ENCODE measurements around the gene INSIG2.

The INSIG2 gene

GRCh38 chr2:118088051-118089024 lies at the start of gene INSIG2:
Gene INSIG2 (plus strand): TSS chr2:118088471. CDS start chr2:118096557, 8,086 bp downstream.
- peak; percentile 98 for DNase-seq

GRCh38 chr2:118040891-118041290 lies 47.4 kb upstream of the INSIG2 start:
- DNase-seq: no peak

GRCh38 chr2:118044103-118044716 lies 44.1 kb upstream of the INSIG2 start:
- peak; percentile 34 for DNase-seq

- DNase-seq: peak; percentile 26
Observed at GRCh38 chr2:118044854-118045253, 43.4 kb upstream of the INSIG2 start.

GRCh38 chr2:118045286-118045685 lies 43.0 kb upstream of the INSIG2 start:
- DNase-seq: no peak

- peak; percentile 30 for DNase-seq
Observed at GRCh38 chr2:118046634-118047210, 41.5 kb upstream of the INSIG2 start.

GRCh38 chr2:118047380-118047826 lies 40.9 kb upstream of the INSIG2 start:
- no peak for DNase-seq

- peak; percentile 8 for DNase-seq
Observed at GRCh38 chr2:118048401-118048800, 39.9 kb upstream of the INSIG2 start.

- DNase-seq: no peak
Observed at GRCh38 chr2:118049140-118049815, 39.0 kb upstream of the INSIG2 start.

GRCh38 chr2:118049816-118050140 lies 38.5 kb upstream of the INSIG2 start:
- peak; percentile 29 for DNase-seq

GRCh38 chr2:118050386-118050785 lies 37.9 kb upstream of the INSIG2 start:
- DNase-seq: no peak

GRCh38 chr2:118050974-118051373 lies 37.3 kb upstream of the INSIG2 start:
- DNase-seq: no peak

- DNase-seq: no peak
Observed at GRCh38 chr2:118051826-118052358, 36.4 kb upstream of the INSIG2 start.

GRCh38 chr2:118052474-118052873 lies 35.8 kb upstream of the INSIG2 start:
- DNase-seq: no peak

- DNase-seq: no peak
Observed at GRCh38 chr2:118053681-118054080, 34.6 kb upstream of the INSIG2 start.

GRCh38 chr2:118054213-118055008 lies 33.9 kb upstream of the INSIG2 start:
- no peak for DNase-seq

GRCh38 chr2:118055512-118056164 lies 32.6 kb upstream of the INSIG2 start:
- no peak for DNase-seq

GRCh38 chr2:118056165-118056534 lies 32.1 kb upstream of the INSIG2 start:
- DNase-seq: no peak

- DNase-seq: no peak
Observed at GRCh38 chr2:118056801-118057200, 31.5 kb upstream of the INSIG2 start.

- DNase-seq: no peak
Observed at GRCh38 chr2:118058951-118059350, 29.3 kb upstream of the INSIG2 start.

- DNase-seq: peak; percentile 53
Observed at GRCh38 chr2:118059919-118060478, 28.3 kb upstream of the INSIG2 start.
